A172 (cell line): Measurements from ENCODE around the gene GAS2L1. TPM values are rescaled to one million over a fixed set of nuclear protein-coding genes. Genes with fewer than 3 reads are reported as not detected.
A peak's percentile ranks its signal among the peaks of the same experiment; 100 is the strongest.
"Not testable (repeated sequence)": the region's sequence is repeated elsewhere in the genome, so short reads cannot be mapped to it uniquely, and the experiment has no call there.

ENCODE experiments used
- DNase-seq: peaks from one replicate; pipeline ENCODE4 v3.0.0-alpha.2; 2015; ENCODE audit warnings: low spot score
- total RNA-seq: library from RNA; depleted of rRNA; stranded (reverse); fragments of >200 nt; shearing (Covaris generic); gene quantifications from 2 replicates; pipeline ENCODE4 v1.2.3, GENCODE V29; 2014; rRNA removed

GAS2L1 gene
- total RNA-seq, 1 experiment from 2014 or later = 32.1 TPM

GRCh38 chr22:29342177-29342576 is 35.7 kb downstream of the GAS2L1 start:
- no peak for DNase-seq

GRCh38 chr22:29342577-29343312 is 36.3 kb downstream of the GAS2L1 start:
- no peak for DNase-seq

GRCh38 chr22:29343313-29343805 is 36.9 kb downstream of the GAS2L1 start:
- DNase-seq = peak; percentile 59

GRCh38 chr22:29344137-29344536 is 37.7 kb downstream of the GAS2L1 start:
- DNase-seq = peak; percentile 96

GRCh38 chr22:29344889-29345288 is 38.4 kb downstream of the GAS2L1 start:
- DNase-seq = not testable (repeated sequence)

GRCh38 chr22:29345932-29346331 is 39.5 kb downstream of the GAS2L1 start:
- DNase-seq = no peak

GRCh38 chr22:29346659-29347058 is 40.2 kb downstream of the GAS2L1 start:
- DNase-seq = no peak

- no peak for DNase-seq
Measured at GRCh38 chr22:29348041-29348440, 41.6 kb downstream of the GAS2L1 start.

GRCh38 chr22:29348956-29349355 is 42.5 kb downstream of the GAS2L1 start:
- no peak for DNase-seq

GRCh38 chr22:29351042-29351441 is 44.6 kb downstream of the GAS2L1 start:
- no peak for DNase-seq

GRCh38 chr22:29351891-29352290 is 45.4 kb downstream of the GAS2L1 start:
- no peak for DNase-seq

GRCh38 chr22:29352778-29353177 is 46.3 kb downstream of the GAS2L1 start:
- DNase-seq = no peak

GRCh38 chr22:29353286-29353685 is 46.8 kb downstream of the GAS2L1 start:
- no peak for DNase-seq

- DNase-seq = no peak
Measured at GRCh38 chr22:29353860-29354259, 47.4 kb downstream of the GAS2L1 start.

- DNase-seq = not testable (repeated sequence)
Measured at GRCh38 chr22:29357193-29357890, 50.9 kb downstream of the GAS2L1 start.

- peak; percentile 51 for DNase-seq
Measured at GRCh38 chr22:29359469-29359868, 53.0 kb downstream of the GAS2L1 start.

Other genes starting within 250 kb of the GAS2L1 start
- not detected in 2 replicates for gene C22orf31, start 244.8 kb upstream of the GAS2L1 start, total RNA-seq
- 2.0 and 2.1 TPM in 2 replicates for gene KREMEN1, start 233.6 kb upstream of the GAS2L1 start, total RNA-seq
- 0.24 TPM in 1 of 2 replicates, not detected in the other for gene EMID1, start 100.8 kb upstream of the GAS2L1 start, total RNA-seq
- gene RHBDD3, start 38.7 kb upstream of the GAS2L1 start, total RNA-seq = 15.3 and 19.3 TPM in 2 replicates
- gene EWSR1, start 38.4 kb upstream of the GAS2L1 start, total RNA-seq = 146 and 168 TPM in 2 replicates
- gene RASL10A, start 9.0 kb downstream of the GAS2L1 start, total RNA-seq = not detected in 2 replicates
- 33.2 and 35.8 TPM in 2 replicates for gene AP1B1, start 81.9 kb downstream of the GAS2L1 start, total RNA-seq
- not detected in 2 replicates for gene RFPL1, start 131.9 kb downstream of the GAS2L1 start, total RNA-seq
- gene NEFH, start 173.6 kb downstream of the GAS2L1 start, total RNA-seq = not detected in 2 replicates
- 42.8 and 45.6 TPM in 2 replicates for gene THOC5, start 247.1 kb downstream of the GAS2L1 start, total RNA-seq